ENCODE data around the gene ADGRE3. TPM values are rescaled to one million over a fixed set of nuclear protein-coding genes. Genes with fewer than 3 reads are reported as not detected.
A peak's percentile ranks its signal among the peaks of the same experiment; 100 is the strongest.

The ADGRE3 gene
- total RNA-seq, 2 experiments from 2014 or later, result not detected

GRCh38 chr19:14683439-14683838 is 8.8 kb upstream of the ADGRE3 start:
- H3K79me2 ChIP-seq (ENCODE audit: insufficient read depth, low read depth, low read length), result no peaks in the 10 kb centered on the region
- no peak overlapping the region for H3K4me2 ChIP-seq (ENCODE audit: low read length)
- intact Hi-C loops (cut with micrococcal nuclease; ENCODE audit: unreplicated experiment), result no loop called here
- H3K9me3 ChIP-seq (ENCODE audit: low read length), result peaks cover 7% of the 10 kb centered on the region; the same call in 1 of the 2 replicates
- H3K4me3 ChIP-seq (ENCODE audit: low read depth, low read length, poor library complexity, severe bottlenecking), result no peak overlapping the region
- CTCF ChIA-PET (ENCODE audit: unreplicated experiment), result interaction anchor here (1.2 kb wide), 1 partner anchor 110 kb away, joined by 7 read pairs; no protein-coding TSS in a partner anchor
- DNase-seq (ENCODE audit: low spot score), result no peak
- peak overlapping the region; percentile 44 for H2AFZ ChIP-seq (ENCODE audit: low read length)
- H3K4me1 ChIP-seq (ENCODE audit: insufficient read depth, low read length, poor library complexity, severe bottlenecking), result peaks cover 34% of the 10 kb centered on the region
- no peak for TF ChIP-seq EZH2phosphoT487 (IDR thresholded peaks at IDR 0.05; ENCODE audit: borderline replicate concordance, low read depth, low read length)
- no peak for TF ChIP-seq CTCF (conservative IDR thresholded peaks at IDR 0.05; ENCODE audit: low read length)
- H3K9me2 ChIP-seq (ENCODE audit: insufficient read depth, low read length), result no peaks in the 10 kb centered on the region
- no peaks in the 10 kb centered on the region for H3K36me3 ChIP-seq (ENCODE audit: insufficient read depth, low read length)
- POLR2A ChIA-PET, result interaction anchor here (0.7 to 8.5 kb wide), 3 partner anchors 10 to 112 kb away, joined by 3 to 92 read pairs (median 6); partner anchors contain the start of gene NDUFB7
- H4K20me1 ChIP-seq (ENCODE audit: insufficient read depth, low read length), result no peaks in the 10 kb centered on the region
- H3K27ac ChIP-seq (ENCODE audit: low read depth, low read length, poor library complexity, severe bottlenecking), result no peak overlapping the region
- no TSS peak for BruUV-seq (replicated peaks)

- BruUV-seq (replicated peaks), result no TSS peak
- TF ChIP-seq CTCF (conservative IDR thresholded peaks at IDR 0.05; ENCODE audit: low read length) (no peak), EZH2phosphoT487 (IDR thresholded peaks at IDR 0.05; ENCODE audit: borderline replicate concordance, low read depth, low read length) (no peak)
- CTCF ChIA-PET (ENCODE audit: unreplicated experiment), result no interaction called here
- peaks cover 7% of the 10 kb centered on the region; the same call in 1 of the 2 replicates for H3K9me3 ChIP-seq (ENCODE audit: low read length)
- intact Hi-C loops (cut with micrococcal nuclease; ENCODE audit: unreplicated experiment), result no loop called here
- peaks cover 23% of the 10 kb centered on the region for H3K4me1 ChIP-seq (ENCODE audit: insufficient read depth, low read length, poor library complexity, severe bottlenecking)
- no peak overlapping the region for H2AFZ ChIP-seq (ENCODE audit: low read length)
- POLR2A ChIA-PET, result no interaction called here
- H3K9me2 ChIP-seq (ENCODE audit: insufficient read depth, low read length), result no peaks in the 10 kb centered on the region
- DNase-seq (ENCODE audit: low spot score), result no peak
- H4K20me1 ChIP-seq (ENCODE audit: insufficient read depth, low read length), result no peaks in the 10 kb centered on the region
- H3K36me3 ChIP-seq (ENCODE audit: insufficient read depth, low read length), result no peaks in the 10 kb centered on the region
- H3K79me2 ChIP-seq (ENCODE audit: insufficient read depth, low read depth, low read length), result no peaks in the 10 kb centered on the region
- no peak overlapping the region for H3K4me2 ChIP-seq (ENCODE audit: low read length)
- H3K27ac ChIP-seq (ENCODE audit: low read depth, low read length, poor library complexity, severe bottlenecking), result no peak overlapping the region
- H3K4me3 ChIP-seq (ENCODE audit: low read depth, low read length, poor library complexity, severe bottlenecking), result no peak overlapping the region
Observed at GRCh38 chr19:14682084-14682483, 7.4 kb upstream of the ADGRE3 start.

- intact Hi-C loops (cut with micrococcal nuclease; ENCODE audit: unreplicated experiment), result no loop called here
- H3K4me1 ChIP-seq (ENCODE audit: insufficient read depth, low read length, poor library complexity, severe bottlenecking), result peaks cover 11% of the 10 kb centered on the region
- no peaks in the 10 kb centered on the region for H3K36me3 ChIP-seq (ENCODE audit: insufficient read depth, low read length)
- BruUV-seq (replicated peaks), result no TSS peak
- H3K27ac ChIP-seq (ENCODE audit: low read depth, low read length, poor library complexity, severe bottlenecking), result no peak overlapping the region
- DNase-seq (ENCODE audit: low spot score), result no peak
- TF ChIP-seq CTCF (conservative IDR thresholded peaks at IDR 0.05; ENCODE audit: low read length), result no peak
- no peak for TF ChIP-seq EZH2phosphoT487 (IDR thresholded peaks at IDR 0.05; ENCODE audit: borderline replicate concordance, low read depth, low read length)
- H3K9me2 ChIP-seq (ENCODE audit: insufficient read depth, low read length), result no peaks in the 10 kb centered on the region
- H3K79me2 ChIP-seq (ENCODE audit: insufficient read depth, low read depth, low read length), result no peaks in the 10 kb centered on the region
- ChIA-PET CTCF (ENCODE audit: unreplicated experiment) (no interaction called here), POLR2A (no interaction called here)
- no peak overlapping the region for H2AFZ ChIP-seq (ENCODE audit: low read length)
- H3K9me3 ChIP-seq (ENCODE audit: low read length), result no peaks in the 10 kb centered on the region
- H3K4me3 ChIP-seq (ENCODE audit: low read depth, low read length, poor library complexity, severe bottlenecking), result no peak overlapping the region
- no peaks in the 10 kb centered on the region for H4K20me1 ChIP-seq (ENCODE audit: insufficient read depth, low read length)
- no peak overlapping the region for H3K4me2 ChIP-seq (ENCODE audit: low read length)
Observed at GRCh38 chr19:14678199-14678598, 3.6 kb upstream of the ADGRE3 start.

Data from OCI-LY7 (cell line).